ENCODE measurements around the gene TP53I13. TPM values are rescaled to one million over a fixed set of nuclear protein-coding genes. Genes with fewer than 3 reads are reported as not detected.

TP53I13 gene
- total RNA-seq, 1 experiment from 2014 or later: 123 TPM

- no peaks in the 10 kb centered on the region for H3K36me3 ChIP-seq (ENCODE audit: control insufficient read depth, insufficient read depth, low read length)
Observed at GRCh38 chr17:29575511-29576213, 7.2 kb downstream of the TP53I13 start.

GRCh38 chr17:29576214-29577000 is 7.9 kb downstream of the TP53I13 start:
- BruUV-seq (replicated peaks): no TSS peak
- CTCF ChIA-PET: interaction anchor here (0.5 to 0.8 kb wide), 2 partner anchors 43 to 225 kb away, joined by 4 to 8 read pairs; no protein-coding TSS in a partner anchor

More at GRCh38 chr17:29575511-29576213, 7.2 kb downstream of the TP53I13 start:
- ChIA-PET POLR2A (no interaction called here), CTCF (interaction anchor here (0.8 kb wide), 1 partner anchor 43 kb away, joined by 4 read pairs; no protein-coding TSS in a partner anchor)
- H3K27ac ChIP-seq (ENCODE audit: low read length): no peak overlapping the region
- TF ChIP-seq REST (IDR thresholded peaks at IDR 0.05; ENCODE audit: insufficient read depth in 1 of 2, low read depth in 2 of 2, low read length in 1 of 2): no peak
- H3K9me3 ChIP-seq (ENCODE audit: control insufficient read depth, insufficient read depth, low read depth, low read length): no peaks in the 10 kb centered on the region
- DNase-seq (ENCODE audit: low read depth, low spot score) (no peak), ATAC-seq (no peak)
- no TSS peak for BruUV-seq (replicated peaks)
- H3K4me3 ChIP-seq (ENCODE audit: low read depth in 2 of 2, low read length in 2 of 2): no peak overlapping the region
- intact Hi-C loops (cut with micrococcal nuclease; ENCODE audit: unreplicated experiment) (no loop called here), in situ Hi-C loops (cut with HindIII; ENCODE audit: low pct_unique_long_range_greater_than_20kb, low sequenced_read_pairs) (no loop called here)
- H3K4me1 ChIP-seq (ENCODE audit: control insufficient read depth, insufficient read depth, low read length): no peaks in the 10 kb centered on the region
- no peaks in the 10 kb centered on the region for H3K27me3 ChIP-seq (ENCODE audit: control insufficient read depth, insufficient read depth, low read length)

More at GRCh38 chr17:29576214-29577000, 7.9 kb downstream of the TP53I13 start:
- Histone ChIP-seq H3K27ac (ENCODE audit: low read length) (no peak overlapping the region), H3K4me1 (ENCODE audit: control insufficient read depth, insufficient read depth, low read length) (no peaks in the 10 kb centered on the region), H3K36me3 (ENCODE audit: control insufficient read depth, insufficient read depth, low read length) (no peaks in the 10 kb centered on the region), H3K27me3 (ENCODE audit: control insufficient read depth, insufficient read depth, low read length) (no peaks in the 10 kb centered on the region), H3K9me3 (ENCODE audit: control insufficient read depth, insufficient read depth, low read depth, low read length) (no peaks in the 10 kb centered on the region), H3K4me3 (ENCODE audit: low read depth in 2 of 2, low read length in 2 of 2) (no peak overlapping the region)
- DNase-seq (ENCODE audit: low read depth, low spot score) (no peak), ATAC-seq (no peak)
- no peak; the same call in 1 of the 2 replicates for TF ChIP-seq POLR2AphosphoS5 (IDR thresholded peaks at IDR 0.05; ENCODE audit: low read depth, low read length)
- TF ChIP-seq REST (IDR thresholded peaks at IDR 0.05; ENCODE audit: insufficient read depth in 1 of 2, low read depth in 2 of 2, low read length in 1 of 2): no peak
- no peak for TF ChIP-seq SIN3A (IDR thresholded peaks at IDR 0.05; ENCODE audit: borderline replicate concordance, insufficient read depth, low read depth, low read length)
- TF ChIP-seq CTCF (IDR thresholded peaks at IDR 0.05): no peak
- TF ChIP-seq TCF7L2 (IDR thresholded peaks at IDR 0.05; ENCODE audit: low read depth, low read length): no peak
- POLR2A ChIA-PET: interaction anchor here (0.5 kb wide), 1 partner anchor 64 kb away, joined by 4 read pairs; no protein-coding TSS in a partner anchor
- intact Hi-C loops (cut with micrococcal nuclease; ENCODE audit: unreplicated experiment) (no loop called here), in situ Hi-C loops (cut with HindIII; ENCODE audit: low pct_unique_long_range_greater_than_20kb, low sequenced_read_pairs) (no loop called here)

Measured in Panc1 (cell line).